OCI-LY1 (cell line): ENCODE measurements around the gene CST3.

Experiments
- EZH2 ChIP-seq: fragments of 200-600 bp; sonication (generic), shearing (Covaris generic); IDR thresholded peaks from 2 replicates; pipeline ENCODE4 v1.8.0; 2017; ENCODE audit warnings: borderline replicate concordance, mixed run types, mild to moderate bottlenecking, antibody characterized with exemption, low read length, moderate library complexity, mixed read lengths
- TF ChIP-seq, protein P1 (sequence below): fragments of 200-600 bp; sonication (generic), shearing (Covaris generic); IDR thresholded peaks from 2 replicates; pipeline ENCODE4 v1.5.1; 2017; ENCODE audit warnings: mild to moderate bottlenecking, antibody characterized with exemption, low read length, moderate library complexity, mixed read lengths

DNA sequence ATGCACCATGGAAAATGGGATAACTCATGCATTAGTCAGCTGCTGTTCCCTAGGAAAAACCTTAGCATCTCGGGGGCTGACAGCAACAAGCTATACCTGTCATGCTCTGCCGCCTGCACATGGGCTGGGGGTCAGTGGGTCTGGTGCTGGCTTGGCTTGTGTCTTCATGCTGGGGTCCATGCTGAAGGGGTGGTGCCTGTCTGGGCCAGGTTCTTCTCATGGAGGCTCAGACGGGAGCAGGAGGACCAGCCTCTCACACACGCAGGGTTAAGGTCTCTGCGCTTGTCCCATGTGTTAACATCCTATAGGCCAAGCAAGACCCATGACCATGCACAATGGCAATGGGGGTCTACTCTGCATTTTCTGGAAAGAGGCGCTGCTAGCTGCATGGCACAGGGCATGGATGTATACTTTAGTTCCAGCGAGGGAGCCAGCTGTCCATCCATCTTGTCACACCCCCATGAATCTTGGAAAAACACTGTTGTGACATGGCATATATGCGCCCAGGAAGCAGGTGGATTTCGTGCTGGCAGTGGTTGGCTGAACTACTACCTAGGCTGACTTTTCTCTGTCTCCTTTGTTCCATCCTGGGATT is 24.6 kb upstream of the CST3 start:
- TF ChIP-seq, protein P1, sequence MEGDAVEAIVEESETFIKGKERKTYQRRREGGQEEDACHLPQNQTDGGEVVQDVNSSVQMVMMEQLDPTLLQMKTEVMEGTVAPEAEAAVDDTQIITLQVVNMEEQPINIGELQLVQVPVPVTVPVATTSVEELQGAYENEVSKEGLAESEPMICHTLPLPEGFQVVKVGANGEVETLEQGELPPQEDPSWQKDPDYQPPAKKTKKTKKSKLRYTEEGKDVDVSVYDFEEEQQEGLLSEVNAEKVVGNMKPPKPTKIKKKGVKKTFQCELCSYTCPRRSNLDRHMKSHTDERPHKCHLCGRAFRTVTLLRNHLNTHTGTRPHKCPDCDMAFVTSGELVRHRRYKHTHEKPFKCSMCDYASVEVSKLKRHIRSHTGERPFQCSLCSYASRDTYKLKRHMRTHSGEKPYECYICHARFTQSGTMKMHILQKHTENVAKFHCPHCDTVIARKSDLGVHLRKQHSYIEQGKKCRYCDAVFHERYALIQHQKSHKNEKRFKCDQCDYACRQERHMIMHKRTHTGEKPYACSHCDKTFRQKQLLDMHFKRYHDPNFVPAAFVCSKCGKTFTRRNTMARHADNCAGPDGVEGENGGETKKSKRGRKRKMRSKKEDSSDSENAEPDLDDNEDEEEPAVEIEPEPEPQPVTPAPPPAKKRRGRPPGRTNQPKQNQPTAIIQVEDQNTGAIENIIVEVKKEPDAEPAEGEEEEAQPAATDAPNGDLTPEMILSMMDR, result no peak
- TF ChIP-seq EZH2, result no peak
